KMS-11 (cell line): Measurements from ENCODE around the gene SSPN.

Experiments
- H2AFZ ChIP-seq: fragments of 200-600 bp; sonication (generic); 2 replicates; pipeline ENCODE4 v1.6.1; 2016; ENCODE audit warnings: antibody characterized with exemption, mixed run types, low read depth
- H3K27ac ChIP-seq: fragments of 200-600 bp; sonication (generic); 2 replicates; pipeline ENCODE4 v1.6.1; 2016; ENCODE audit warnings: mild to moderate bottlenecking, mixed run types
- H3K27me3 ChIP-seq: fragments of 200-600 bp; sonication (generic); 2 replicates; pipeline ENCODE4 v1.6.1; 2017; ENCODE audit warnings: mild to moderate bottlenecking, low read depth, mixed run types, moderate library complexity; ENCODE audit not compliant: insufficient read depth
- H3K36me3 ChIP-seq: fragments of 200-600 bp; sonication (generic); 2 replicates; pipeline ENCODE4 v1.6.1; 2017; ENCODE audit warnings: mild to moderate bottlenecking, mixed run types; ENCODE audit not compliant: insufficient read depth
- H3K4me1 ChIP-seq: fragments of 200-600 bp; sonication (generic); 2 replicates; pipeline ENCODE4 v1.6.1; 2016; ENCODE audit warnings: mild to moderate bottlenecking, low read depth, mixed run types; ENCODE audit not compliant: poor library complexity, severe bottlenecking
- H3K4me2 ChIP-seq: fragments of 200-600 bp; sonication (generic); 2 replicates; pipeline ENCODE4 v1.7.0; 2016; ENCODE audit warnings: mild to moderate bottlenecking, mixed run types
- H3K4me3 ChIP-seq: fragments of 200-600 bp; sonication (generic); IDR thresholded peaks from 2 replicates; pipeline ENCODE4 v1.6.1; 2017; ENCODE audit warnings: low read depth, low read length, mixed read lengths; ENCODE audit not compliant: insufficient read depth
- H3K79me2 ChIP-seq: fragments of 200-600 bp; sonication (generic); 2 replicates; pipeline ENCODE4 v1.6.1; 2016; ENCODE audit warnings: low read depth, mixed run types; ENCODE audit not compliant: insufficient read depth
- H3K9ac ChIP-seq: fragments of 200-600 bp; sonication (generic); 2 replicates; pipeline ENCODE4 v1.6.1; 2016; ENCODE audit warnings: mild to moderate bottlenecking, mixed run types
- H4K20me1 ChIP-seq: fragments of 200-600 bp; sonication (generic); 2 replicates; pipeline ENCODE4 v1.6.1; 2016; ENCODE audit warnings: mild to moderate bottlenecking, mixed run types; ENCODE audit not compliant: insufficient read depth
- TF ChIP-seq, protein P1 (sequence below): fragments of 200-600 bp; sonication (generic); conservative IDR thresholded peaks from 2 replicates; pipeline ENCODE4 v1.6.1; 2017; ENCODE audit warnings: low read depth, mild to moderate bottlenecking, antibody characterized with exemption, low read length, moderate library complexity, mixed read lengths

SSPN gene

DNA sequence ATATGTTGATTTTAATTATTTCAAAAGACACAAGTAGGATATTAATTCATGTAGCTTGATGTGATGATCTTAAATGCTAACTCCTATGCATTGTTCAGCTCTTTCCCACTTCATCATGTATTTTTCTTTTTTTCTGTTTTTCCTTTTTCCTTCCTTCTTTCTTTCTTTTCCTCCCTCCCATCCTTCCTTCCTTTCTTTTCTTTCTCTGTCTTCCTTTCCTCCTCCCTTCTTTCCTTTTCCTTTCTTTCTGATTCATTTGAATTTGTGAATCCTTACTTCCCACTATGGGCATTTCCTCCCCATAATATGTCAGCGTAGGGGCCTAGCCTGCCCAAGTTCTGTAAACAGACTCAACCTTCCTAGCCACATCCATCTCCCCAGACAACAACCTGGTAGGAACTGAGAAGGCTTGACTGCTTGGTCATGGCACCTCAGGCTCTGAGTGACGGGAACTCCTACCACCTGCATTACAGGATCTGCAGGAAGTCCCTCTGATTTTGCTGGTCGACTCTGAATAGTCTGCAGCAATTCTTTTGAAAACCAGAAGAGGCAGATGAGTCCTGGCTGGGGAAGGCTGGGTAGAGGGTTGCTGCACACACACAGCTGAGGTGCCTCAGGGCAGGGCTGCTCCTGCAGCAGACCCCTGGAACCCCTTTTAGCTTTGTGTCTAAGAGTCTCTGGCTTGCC lies 37.2 kb upstream of the SSPN start:
- Histone ChIP-seq H3K4me1 (no peaks in the 10 kb centered on the region), H3K79me2 (no peaks in the 10 kb centered on the region), H3K27me3 (no peaks in the 10 kb centered on the region), H4K20me1 (no peaks in the 10 kb centered on the region), H2AFZ (no peak overlapping the region), H3K36me3 (no peaks in the 10 kb centered on the region), H3K4me2 (no peak overlapping the region), H3K4me3 (no peak overlapping the region), H3K27ac (no peak overlapping the region), H3K9ac (no peak overlapping the region)
- TF ChIP-seq, protein P1, sequence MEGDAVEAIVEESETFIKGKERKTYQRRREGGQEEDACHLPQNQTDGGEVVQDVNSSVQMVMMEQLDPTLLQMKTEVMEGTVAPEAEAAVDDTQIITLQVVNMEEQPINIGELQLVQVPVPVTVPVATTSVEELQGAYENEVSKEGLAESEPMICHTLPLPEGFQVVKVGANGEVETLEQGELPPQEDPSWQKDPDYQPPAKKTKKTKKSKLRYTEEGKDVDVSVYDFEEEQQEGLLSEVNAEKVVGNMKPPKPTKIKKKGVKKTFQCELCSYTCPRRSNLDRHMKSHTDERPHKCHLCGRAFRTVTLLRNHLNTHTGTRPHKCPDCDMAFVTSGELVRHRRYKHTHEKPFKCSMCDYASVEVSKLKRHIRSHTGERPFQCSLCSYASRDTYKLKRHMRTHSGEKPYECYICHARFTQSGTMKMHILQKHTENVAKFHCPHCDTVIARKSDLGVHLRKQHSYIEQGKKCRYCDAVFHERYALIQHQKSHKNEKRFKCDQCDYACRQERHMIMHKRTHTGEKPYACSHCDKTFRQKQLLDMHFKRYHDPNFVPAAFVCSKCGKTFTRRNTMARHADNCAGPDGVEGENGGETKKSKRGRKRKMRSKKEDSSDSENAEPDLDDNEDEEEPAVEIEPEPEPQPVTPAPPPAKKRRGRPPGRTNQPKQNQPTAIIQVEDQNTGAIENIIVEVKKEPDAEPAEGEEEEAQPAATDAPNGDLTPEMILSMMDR, result no peak

DNA sequence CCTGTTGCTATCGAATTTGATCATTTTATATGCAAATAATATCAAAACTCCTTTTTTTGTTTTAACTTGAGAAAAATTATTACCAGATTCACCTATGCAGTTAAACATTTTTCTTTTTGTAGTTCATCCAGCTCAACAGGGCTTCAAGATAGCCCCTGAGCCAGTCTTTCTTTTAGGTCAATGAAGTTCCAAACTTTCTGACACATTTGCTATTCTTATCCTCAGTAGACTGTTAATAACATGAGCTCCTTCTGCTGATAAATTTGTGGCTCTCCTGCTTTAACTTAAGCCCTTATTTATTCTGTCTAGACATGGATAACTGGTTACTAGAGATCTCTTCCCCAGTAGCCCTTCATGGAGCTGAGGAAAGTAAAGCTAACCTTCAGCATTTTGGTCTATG lies 33.2 kb upstream of the SSPN start:
- Histone ChIP-seq H3K27ac (no peak overlapping the region), H2AFZ (no peak overlapping the region), H3K36me3 (no peaks in the 10 kb centered on the region), H3K27me3 (no peaks in the 10 kb centered on the region), H3K4me3 (no peak overlapping the region), H3K4me1 (no peaks in the 10 kb centered on the region), H3K79me2 (no peaks in the 10 kb centered on the region), H4K20me1 (no peaks in the 10 kb centered on the region), H3K4me2 (no peak overlapping the region), H3K9ac (no peak overlapping the region)
- TF ChIP-seq, protein P1, result no peak

GRCh38 chr12:26162905-26163304 lies 32.5 kb upstream of the SSPN start:
- H3K9ac ChIP-seq, result no peak overlapping the region
- H4K20me1 ChIP-seq, result no peaks in the 10 kb centered on the region
- no peaks in the 10 kb centered on the region for H3K27me3 ChIP-seq
- H2AFZ ChIP-seq, result no peak overlapping the region
- no peak overlapping the region for H3K4me2 ChIP-seq
- TF ChIP-seq, protein P1, result no peak
- H3K4me1 ChIP-seq, result no peaks in the 10 kb centered on the region
- no peak overlapping the region for H3K4me3 ChIP-seq
- H3K27ac ChIP-seq, result no peak overlapping the region
- no peaks in the 10 kb centered on the region for H3K36me3 ChIP-seq
- H3K79me2 ChIP-seq, result no peaks in the 10 kb centered on the region

DNA sequence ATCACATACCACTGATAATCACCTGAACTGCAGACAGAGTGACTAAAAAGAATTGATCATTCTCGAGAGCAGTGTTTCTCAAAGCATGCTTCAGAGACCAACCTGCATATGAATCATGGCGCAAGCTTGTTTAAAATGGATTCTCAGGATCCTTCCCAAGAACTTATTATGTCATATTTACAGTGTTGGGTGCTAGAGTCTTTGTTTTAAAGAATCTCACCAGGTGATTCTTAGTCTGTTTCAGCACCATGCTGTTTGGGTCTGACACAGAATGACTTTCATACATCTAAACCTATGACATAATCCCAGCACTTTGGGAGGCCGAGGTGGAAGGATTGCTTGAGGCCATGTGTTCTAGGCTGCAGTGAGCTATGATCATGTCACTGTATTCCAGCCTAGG lies 31.3 kb upstream of the SSPN start:
- H3K4me2 ChIP-seq, result no peak overlapping the region
- TF ChIP-seq, protein P1, result no peak
- no peaks in the 10 kb centered on the region for H3K79me2 ChIP-seq
- H3K27me3 ChIP-seq, result no peaks in the 10 kb centered on the region
- no peak overlapping the region for H3K9ac ChIP-seq
- no peaks in the 10 kb centered on the region for H3K36me3 ChIP-seq
- no peak overlapping the region for H3K4me3 ChIP-seq
- no peak overlapping the region for H3K27ac ChIP-seq
- no peaks in the 10 kb centered on the region for H4K20me1 ChIP-seq
- H3K4me1 ChIP-seq, result no peaks in the 10 kb centered on the region
- H2AFZ ChIP-seq, result no peak overlapping the region
